B cell (primary cell): ENCODE data around the gene LASP1. TPM values are rescaled to one million over a fixed set of nuclear protein-coding genes. Genes with fewer than 3 reads are reported as not detected.

ENCODE experiments used
- ATAC-seq: fragments of 200-7000 bp; cut with Tn5 transposase; one replicate; pipeline ENCODE4 v1.10.0; 2021; ENCODE audit warnings: low read depth, mild to moderate bottlenecking, moderate number of reproducible peaks, moderate library complexity
- CTCF ChIA-PET: fragments of 350-600 bp; sonication (Branson Sonifier 250); formaldehyde crosslinking; loops from one replicate; lab custom pipeline; 2021; ENCODE audit warnings: antibody characterized with exemption, inconsistent platforms; lab: Charles Lee
- POLR2A ChIA-PET: fragments of 350-600 bp; sonication (Branson Sonifier 250); formaldehyde crosslinking; loops from one replicate; lab custom pipeline; 2021; ENCODE audit warnings: antibody characterized with exemption; lab: Charles Lee
- DNase-seq: peaks from one replicate; pipeline ENCODE4 v3.0.0; 2013
- H2AFZ ChIP-seq: 2 replicates; pipeline ENCODE4 v1.6.1; 2012; ENCODE audit warnings: mild to moderate bottlenecking, low read depth, low read length; ENCODE audit not compliant: insufficient read depth, poor library complexity, severe bottlenecking
- H3K27ac ChIP-seq, 2 donors: 1 replicate in 1 of 2; 2 replicates in 1 of 2; pipeline ENCODE4 v1.5.1; 2012 to 2013; ENCODE audit warnings: low read length in 2 of 2, mild to moderate bottlenecking in 2 of 2, moderate library complexity in 1 of 2
- H3K27me3 ChIP-seq, 4 experiments: fragments of 200-600 bp in 1 of 4; sonication (generic) in 1 of 4; replicated peaks in 1 of 4; 1 replicate in 2 of 4; 2 replicates in 2 of 4; pipeline versions ENCODE4 v1.6.1 to v1.7.0; 2013 to 2016; ENCODE audit warnings: low read length in 3 of 4, mild to moderate bottlenecking in 2 of 4, mixed read lengths in 1 of 4, moderate library complexity in 1 of 4; ENCODE audit not compliant: insufficient read depth in 4 of 4, control insufficient read depth in 3 of 4; ENCODE audit errors: control extremely low read depth in 1 of 4
- H3K36me3 ChIP-seq, 2 experiments: replicated peaks in 1 of 2; 1 replicate in 1 of 2; 2 replicates in 1 of 2; pipeline versions ENCODE4 v1.6.1 to v1.7.1; 2013; ENCODE audit warnings: low read length in 1 of 2; ENCODE audit not compliant: insufficient read depth in 2 of 2, control insufficient read depth in 1 of 2; ENCODE audit errors: control extremely low read depth in 1 of 2, extremely low read depth in 1 of 2
- H3K4me1 ChIP-seq, 2 donors: fragments of 200-600 bp in 1 of 2; sonication (generic) in 1 of 2; 1 replicate in 1 of 2; 2 replicates in 1 of 2; pipeline versions ENCODE4 v1.5.1 to v1.6.1; 2013 to 2017; ENCODE audit warnings: low read length in 2 of 2; ENCODE audit not compliant: control insufficient read depth in 2 of 2, insufficient read depth in 2 of 2
- H3K4me2 ChIP-seq: replicated peaks from 2 replicates; pipeline ENCODE3; 2012; ENCODE audit warnings: mild to moderate bottlenecking, low read depth, low read length; ENCODE audit not compliant: poor library complexity, severe bottlenecking
- H3K4me3 ChIP-seq, 5 experiments: fragments of 200-600 bp in 1 of 5; sonication (generic) in 1 of 5; 1 replicate in 3 of 5; 2 replicates in 2 of 5; pipeline versions ENCODE4 v1.5.1 to v1.7.0; 2011 to 2016; ENCODE audit warnings: low read length in 4 of 5, mild to moderate bottlenecking in 4 of 5, low read depth in 2 of 5, control low read depth in 1 of 5, moderate library complexity in 1 of 5; ENCODE audit not compliant: insufficient read depth in 1 of 5; ENCODE audit errors: control extremely low read depth in 1 of 5, extremely low read depth in 1 of 5
- H3K79me2 ChIP-seq: fragments of 200-600 bp; sonication (generic); one replicate; pipeline ENCODE4 v1.6.0; 2016; ENCODE audit warnings: low read length; ENCODE audit not compliant: control insufficient read depth, insufficient read depth
- H3K9ac ChIP-seq: fragments of 200-600 bp; sonication (generic); 2 replicates; pipeline ENCODE4 v1.6.1; 2017; ENCODE audit warnings: mild to moderate bottlenecking, low read length, moderate library complexity
- H3K9me3 ChIP-seq, 3 donors: one replicate each; pipeline versions ENCODE4 v1.6.1 to v1.7.1; 2013; ENCODE audit warnings: low read length in 2 of 3; ENCODE audit not compliant: control insufficient read depth in 2 of 3, insufficient read depth in 1 of 3; ENCODE audit errors: control extremely low read depth in 1 of 3
- H4K20me1 ChIP-seq: 2 replicates; pipeline ENCODE4 v1.6.0; 2012; ENCODE audit warnings: mild to moderate bottlenecking, low read length; ENCODE audit not compliant: insufficient read depth, control insufficient read depth, poor library complexity, severe bottlenecking
- H3K27ac Mint-ChIP-seq: one replicate; pipeline ENCODE4 v1.8.0; 2021; ENCODE audit warnings: mixed read lengths
- H3K27me3 Mint-ChIP-seq: one replicate; pipeline ENCODE4 v1.8.0; 2021; ENCODE audit warnings: mixed read lengths
- H3K4me1 Mint-ChIP-seq: one replicate; pipeline ENCODE4 v1.8.0; 2021; ENCODE audit warnings: mixed read lengths
- H3K4me3 Mint-ChIP-seq: one replicate; pipeline ENCODE4 v1.8.0; 2021; ENCODE audit warnings: mixed read lengths
- H3K9me3 Mint-ChIP-seq: one replicate; pipeline ENCODE4 v1.8.0; 2022; ENCODE audit warnings: mixed read lengths; ENCODE audit not compliant: insufficient read depth
- EZH2 ChIP-seq: IDR thresholded peaks from 2 replicates; pipeline ENCODE4 v1.6.1; 2012; ENCODE audit warnings: borderline replicate concordance, low read depth, mild to moderate bottlenecking, moderate library complexity, low read length; ENCODE audit not compliant: insufficient read depth, poor library complexity, severe bottlenecking
- WGBS: methylation state at CpG from one replicate; pipeline ENCODE4 v1.1.5; 2013; ENCODE audit warnings: missing lambda C conversion rate; ENCODE audit not compliant: insufficient coverage; 5-methylcytosine and 5-hydroxymethylcytosine counted together
- intact Hi-C: fragments of 100-400 bp; cut with micrococcal nuclease; formaldehyde crosslinking; loops from one replicate; pipeline ENCODE4 v1.10.0; 2022
- polyA plus RNA-seq: library from polyadenylated mRNA; depleted of rRNA; stranded (reverse); fragments of >200 nt; gene quantifications from 2 replicates; pipeline ENCODE4 v1.2.3, GENCODE V29; 2012
- total RNA-seq, 2 donors: library from RNA; stranded (reverse); fragments of 120-200 nt in 1 of 2; gene quantifications; 1 replicate in 1 of 2; 2 replicates in 1 of 2; pipeline versions ENCODE4 v1.2.3 to v1.2.4, GENCODE V29; 2013 to 2022
- TF ChIP-seq, protein P1 (sequence below): fragments of 200-600 bp; IDR thresholded peaks from one replicate; pipeline ENCODE4 v1.8.0; 2022; ENCODE audit warnings: antibody characterized with exemption, mild to moderate bottlenecking

The LASP1 gene
- total and polyA plus RNA-seq, 2 donors (not counting 1 experiment from before 2014, with no cell fraction given) = 51.6 to 125 TPM

- Histone ChIP-seq H4K20me1 (peaks cover 86% of the 10 kb centered on the region), H3K27me3 (no peaks in the 10 kb centered on the region), H3K27ac (peak overlapping the region in 1 of 2 donors; percentile 67), H3K4me2 (peak overlapping the region; percentile 29), H3K9me3 (no peaks in the 10 kb centered on the region), H2AFZ (no peak overlapping the region), H3K4me3 (no peak overlapping the region), H3K79me2 (peaks cover 87% of the 10 kb centered on the region), H3K36me3 (peaks cover 0 to 30% of the 10 kb centered on the region in 2 experiments), H3K4me1 (peaks cover 57 to 66% of the 10 kb centered on the region in 2 donors), H3K9ac (no peak overlapping the region)
- no peak for DNase-seq
- peaks cover 76% of the 10 kb centered on the region for H3K4me1 Mint-ChIP-seq
- TF ChIP-seq, protein P1, sequence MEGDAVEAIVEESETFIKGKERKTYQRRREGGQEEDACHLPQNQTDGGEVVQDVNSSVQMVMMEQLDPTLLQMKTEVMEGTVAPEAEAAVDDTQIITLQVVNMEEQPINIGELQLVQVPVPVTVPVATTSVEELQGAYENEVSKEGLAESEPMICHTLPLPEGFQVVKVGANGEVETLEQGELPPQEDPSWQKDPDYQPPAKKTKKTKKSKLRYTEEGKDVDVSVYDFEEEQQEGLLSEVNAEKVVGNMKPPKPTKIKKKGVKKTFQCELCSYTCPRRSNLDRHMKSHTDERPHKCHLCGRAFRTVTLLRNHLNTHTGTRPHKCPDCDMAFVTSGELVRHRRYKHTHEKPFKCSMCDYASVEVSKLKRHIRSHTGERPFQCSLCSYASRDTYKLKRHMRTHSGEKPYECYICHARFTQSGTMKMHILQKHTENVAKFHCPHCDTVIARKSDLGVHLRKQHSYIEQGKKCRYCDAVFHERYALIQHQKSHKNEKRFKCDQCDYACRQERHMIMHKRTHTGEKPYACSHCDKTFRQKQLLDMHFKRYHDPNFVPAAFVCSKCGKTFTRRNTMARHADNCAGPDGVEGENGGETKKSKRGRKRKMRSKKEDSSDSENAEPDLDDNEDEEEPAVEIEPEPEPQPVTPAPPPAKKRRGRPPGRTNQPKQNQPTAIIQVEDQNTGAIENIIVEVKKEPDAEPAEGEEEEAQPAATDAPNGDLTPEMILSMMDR = no peak
- ChIA-PET CTCF (no interaction called here), POLR2A (interaction anchor here (0.6 kb wide), 1 partner anchor 60 kb away, joined by 3 read pairs; no protein-coding TSS in a partner anchor)
- intact Hi-C loops = no loop called here
- H3K27me3 Mint-ChIP-seq = no peaks in the 10 kb centered on the region
- peak overlapping the region; percentile 20 for H3K27ac Mint-ChIP-seq
- no peaks in the 10 kb centered on the region for H3K9me3 Mint-ChIP-seq
- peak overlapping the region; percentile 41 for H3K4me3 Mint-ChIP-seq
- no peak for ATAC-seq
- WGBS = 75% methylated on average over 8 of the region's 9 CpGs
These were observed 4.0 kb downstream of the LASP1 start for GRCh38 chr17:38873640-38874380.

DNA sequence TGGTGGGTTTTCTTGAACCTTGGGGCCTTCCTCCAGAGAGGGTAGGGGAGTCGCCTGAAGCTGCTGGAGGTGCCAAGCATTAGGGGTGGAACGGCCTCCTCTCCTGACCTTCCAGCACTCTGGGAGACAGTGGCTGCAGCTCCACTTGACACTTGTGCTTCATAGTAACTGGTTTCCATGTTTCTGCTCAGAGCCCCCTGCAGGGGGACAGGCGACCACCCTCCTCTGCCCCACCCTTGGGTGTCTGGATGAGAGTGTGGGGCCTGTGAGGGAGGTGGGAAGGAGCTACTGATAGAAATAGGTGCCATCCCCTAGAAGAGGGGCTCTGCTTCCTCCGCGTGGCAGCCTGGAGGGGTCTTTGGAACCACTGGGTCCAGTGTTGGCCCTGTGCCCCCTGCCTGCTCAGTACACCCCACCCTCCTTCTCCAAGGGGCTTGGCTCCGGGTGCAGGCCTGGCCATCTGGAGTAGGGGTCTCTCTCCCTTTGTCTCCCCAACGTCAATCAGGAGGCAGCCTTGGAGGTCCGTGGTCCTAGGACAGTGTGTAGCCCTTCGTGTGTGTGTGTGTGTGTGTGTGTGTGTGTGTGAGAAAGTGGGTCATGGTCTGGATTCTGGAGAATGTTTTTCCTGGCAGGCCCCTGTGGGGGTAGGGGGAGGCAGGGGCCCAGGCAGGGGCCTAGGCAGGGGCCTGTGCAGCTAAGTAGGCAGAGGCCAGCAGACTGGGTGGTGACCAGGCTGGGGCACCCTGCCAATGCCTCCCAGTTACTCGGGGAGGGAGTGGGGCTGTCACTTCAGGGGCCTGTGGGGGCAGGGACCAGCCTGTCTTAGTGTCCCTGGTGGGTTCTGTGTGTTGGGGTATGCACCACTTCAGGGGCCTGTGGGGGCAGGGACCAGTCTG is 4.9 kb downstream of the LASP1 start:
- H3K27me3 ChIP-seq = no peaks in the 10 kb centered on the region
- peaks cover 96% of the 10 kb centered on the region for H3K79me2 ChIP-seq
- H3K4me1 ChIP-seq = peaks cover 61 to 71% of the 10 kb centered on the region in 2 donors
- no peak overlapping the region for H2AFZ ChIP-seq
- H3K4me3 ChIP-seq = no peak overlapping the region
- H3K36me3 ChIP-seq = peaks cover 0 to 39% of the 10 kb centered on the region in 2 experiments
- TF ChIP-seq, protein P1 = no peak
- TF ChIP-seq EZH2 = no peak
- no peak for DNase-seq
- peaks cover 95% of the 10 kb centered on the region for H4K20me1 ChIP-seq
- intact Hi-C loops = no loop called here
- H3K27ac ChIP-seq = peak overlapping the region in 1 of 2 donors; percentile 67
- WGBS = 75% methylated on average over 4 of the region's 10 CpGs
- H3K4me2 ChIP-seq = peak overlapping the region; percentile 29
- peaks cover 78% of the 10 kb centered on the region for H3K4me1 Mint-ChIP-seq
- H3K9ac ChIP-seq = no peak overlapping the region
- ATAC-seq = no peak
- POLR2A ChIA-PET = no interaction called here
- H3K4me3 Mint-ChIP-seq = no peak overlapping the region
- peak overlapping the region; percentile 75 for H3K27ac Mint-ChIP-seq
- no peaks in the 10 kb centered on the region for H3K27me3 Mint-ChIP-seq
- CTCF ChIA-PET = no interaction called here
- H3K9me3 ChIP-seq = no peaks in the 10 kb centered on the region
- no peaks in the 10 kb centered on the region for H3K9me3 Mint-ChIP-seq
